ENCODE data around the gene AANAT.
"Not testable (repeated sequence)": the region's sequence is repeated elsewhere in the genome, so short reads cannot be mapped to it uniquely, and the experiment has no call there.

AANAT gene

DNA sequence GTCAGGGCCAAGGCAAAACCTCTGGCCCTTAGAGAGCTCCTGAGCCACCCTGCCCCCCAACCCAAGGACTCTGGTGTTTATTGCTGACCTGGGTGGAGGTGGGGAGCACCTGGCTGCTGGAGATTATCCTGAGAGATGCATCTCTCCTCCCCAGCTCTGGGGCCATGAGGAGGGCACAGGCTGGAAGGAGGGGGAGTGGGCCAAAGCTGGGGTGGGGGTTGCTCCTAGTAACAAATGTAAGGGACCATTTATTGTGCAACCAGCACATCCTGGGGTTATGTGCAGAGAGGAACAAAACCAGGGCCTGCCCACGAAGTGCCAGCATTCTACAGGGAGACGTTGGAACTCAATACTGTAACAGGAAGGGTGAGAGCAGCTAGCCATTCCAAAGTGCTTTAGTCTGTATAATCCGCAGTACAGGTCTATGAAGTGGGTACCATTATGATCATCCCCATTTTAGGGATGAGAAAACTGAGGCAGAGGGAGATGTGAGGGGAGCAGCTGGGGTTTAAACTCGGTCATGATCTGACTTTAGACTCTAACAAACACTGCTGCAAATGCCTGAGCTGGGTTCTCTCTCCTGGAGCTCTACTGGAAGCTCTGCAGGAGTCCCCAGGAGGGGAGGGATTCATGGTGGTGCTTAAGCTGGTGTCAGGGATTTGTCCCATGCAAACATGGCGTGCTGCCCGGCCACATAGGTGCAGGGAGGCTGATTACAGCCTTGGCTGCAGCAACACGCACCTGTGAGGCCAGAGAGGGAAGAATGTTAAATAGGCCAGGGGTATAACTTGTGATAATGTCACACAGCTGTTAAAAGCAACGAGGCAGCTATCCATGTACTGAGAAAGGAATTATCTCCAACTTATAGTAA, 35.2 kb downstream of the AANAT start:
- POLR2A ChIA-PET: no interaction called here
- no peak for DNase-seq (ENCODE audit: extremely low spot score)

DNA sequence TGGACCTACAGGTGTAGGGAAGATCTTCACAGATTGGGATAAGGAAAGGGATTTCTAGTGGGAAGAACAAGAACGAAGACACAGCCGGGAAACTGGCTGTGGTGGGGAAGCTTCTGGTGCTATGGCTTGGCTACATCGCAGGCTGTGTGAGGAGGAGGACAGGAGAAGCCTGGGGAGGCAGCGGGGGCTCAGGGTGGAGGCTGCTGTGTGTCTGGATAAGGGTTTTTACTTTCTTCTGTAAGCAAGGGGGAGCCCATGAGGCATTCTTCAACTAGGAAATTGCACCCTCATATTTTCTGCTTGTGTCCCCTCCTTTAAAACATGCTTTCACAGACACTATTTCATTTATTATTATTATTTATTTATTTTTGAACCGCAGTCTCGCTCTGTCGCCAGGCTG, 36.7 kb downstream of the AANAT start:
- ChIA-PET POLR2A (no interaction called here), CTCF (interaction anchor here (0.7 to 22.6 kb wide), 5 partner anchors 25 to 107 kb away, joined by 3 to 496 read pairs (median 6); partner anchors contain the start of genes AANAT and UBE2O)
- DNase-seq (ENCODE audit: extremely low spot score): no peak
- TF ChIP-seq CTCF (IDR thresholded peaks at IDR 0.05; ENCODE audit: control extremely low read depth, extremely low read depth, low read depth, missing control alignments): peak; percentile 24

More for the DNA sequence above, 35.2 kb downstream of the AANAT start:
- TF ChIP-seq CTCF (IDR thresholded peaks at IDR 0.05; ENCODE audit: control extremely low read depth, extremely low read depth, low read depth, missing control alignments): no peak
- CTCF ChIA-PET: interaction anchor here (0.6 to 22.6 kb wide), 12 partner anchors 8 to 122 kb away, joined by 3 to 496 read pairs (median 5); partner anchors contain the start of genes AANAT and UBE2O

- TF ChIP-seq CTCF (IDR thresholded peaks at IDR 0.05; ENCODE audit: control extremely low read depth, extremely low read depth, low read depth, missing control alignments): peak; percentile 89
- DNase-seq (ENCODE audit: extremely low spot score): peak; percentile 88
- POLR2A ChIA-PET: no interaction called here
- CTCF ChIA-PET: interaction anchor here (0.7 to 22.6 kb wide), 31 partner anchors 8 to 275 kb away, joined by 3 to 496 read pairs (median 4); partner anchors contain the start of genes AANAT, PRPSAP1, SPHK1 and UBE2O
Measured at GRCh38 chr17:76506408-76507345, 39.3 kb downstream of the AANAT start.

GRCh38 chr17:76508472-76509063, 41.2 kb downstream of the AANAT start:
- CTCF ChIA-PET: interaction anchor here (1.5 to 22.6 kb wide), 9 partner anchors 8 to 173 kb away, joined by 3 to 496 read pairs (median 19); partner anchors contain the start of genes AANAT and UBE2O
- POLR2A ChIA-PET; DNase-seq (ENCODE audit: extremely low spot score): not testable (repeated sequence)

DNA sequence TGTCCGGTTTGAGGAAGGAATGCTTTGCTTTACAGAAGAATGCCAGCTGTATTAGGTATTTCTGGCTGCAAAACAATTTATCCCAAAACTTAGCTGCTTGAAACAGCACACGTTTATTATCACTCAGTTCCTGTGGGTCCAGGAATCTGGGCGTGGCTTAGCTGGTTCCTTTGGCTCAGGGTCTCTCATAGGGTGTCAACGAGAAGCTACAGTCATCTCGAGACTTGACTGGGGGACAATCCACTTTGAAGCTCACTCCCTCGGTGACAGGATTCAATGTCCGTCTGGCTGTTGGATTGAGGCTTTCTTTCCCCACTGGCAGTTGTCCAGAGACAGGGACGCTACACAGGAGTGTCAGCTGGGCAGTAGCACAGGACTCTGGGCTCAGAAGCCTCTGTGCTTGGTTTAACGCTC, 43.4 kb downstream of the AANAT start:
- DNase-seq (ENCODE audit: extremely low spot score): no peak
- TF ChIP-seq CTCF (IDR thresholded peaks at IDR 0.05; ENCODE audit: control extremely low read depth, extremely low read depth, low read depth, missing control alignments): no peak
- ChIA-PET CTCF (interaction anchor here (0.9 to 5.2 kb wide), 10 partner anchors 9 to 207 kb away, joined by 3 to 28 read pairs (median 4); partner anchors contain the start of genes AANAT and SPHK1), POLR2A (interaction anchor here (0.6 kb wide), 1 partner anchor 11 kb away, joined by 3 read pairs; no protein-coding TSS in a partner anchor)

DNA sequence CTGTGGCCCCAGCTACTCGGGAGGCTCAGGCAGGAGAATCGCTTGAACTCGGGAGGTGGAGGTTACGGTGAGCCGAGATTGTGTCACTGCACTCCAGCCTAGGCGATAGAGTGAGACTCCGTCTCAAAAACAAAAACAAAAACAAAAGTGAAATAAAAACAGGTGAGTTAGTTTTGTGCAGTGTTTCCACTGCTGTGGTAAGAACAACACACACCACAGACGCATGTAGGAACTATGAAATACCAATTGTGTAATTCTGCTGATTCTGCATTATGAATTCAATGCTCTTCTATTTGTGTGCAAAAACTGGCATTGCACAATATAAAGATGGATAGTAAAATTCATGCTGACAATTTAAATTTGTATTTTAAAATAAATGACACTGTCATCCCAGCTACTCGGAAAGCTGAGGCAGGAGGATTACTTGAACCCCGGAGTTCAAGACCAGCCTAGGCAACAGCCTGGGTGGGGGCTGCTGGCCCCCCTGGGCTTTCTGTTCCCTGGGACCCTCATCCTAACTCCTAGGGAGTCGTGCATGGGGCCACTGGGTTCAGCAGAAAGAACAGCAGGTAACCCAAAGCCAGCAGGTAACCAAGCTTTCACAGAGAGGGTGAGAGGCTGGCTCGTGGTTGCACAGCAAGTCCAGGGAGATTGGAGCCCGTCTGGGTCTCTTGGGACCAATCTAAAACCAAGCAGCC, 44.4 kb downstream of the AANAT start:
- TF ChIP-seq CTCF (IDR thresholded peaks at IDR 0.05; ENCODE audit: control extremely low read depth, extremely low read depth, low read depth, missing control alignments): no peak
- CTCF ChIA-PET: interaction anchor here (0.8 to 5.2 kb wide), 8 partner anchors 9 to 208 kb away, joined by 3 to 28 read pairs (median 5); partner anchors contain the start of genes AANAT, SPHK1 and UBE2O
- POLR2A ChIA-PET: interaction anchor here (0.5 to 1.4 kb wide), 3 partner anchors 26 to 447 kb away, joined by 3 to 4 read pairs (median 3); no protein-coding TSS in a partner anchor
- no peak for DNase-seq (ENCODE audit: extremely low spot score)

Measured in GM10248 (cell line).